ENCODE measurements around the gene SLC37A4.

DNA sequence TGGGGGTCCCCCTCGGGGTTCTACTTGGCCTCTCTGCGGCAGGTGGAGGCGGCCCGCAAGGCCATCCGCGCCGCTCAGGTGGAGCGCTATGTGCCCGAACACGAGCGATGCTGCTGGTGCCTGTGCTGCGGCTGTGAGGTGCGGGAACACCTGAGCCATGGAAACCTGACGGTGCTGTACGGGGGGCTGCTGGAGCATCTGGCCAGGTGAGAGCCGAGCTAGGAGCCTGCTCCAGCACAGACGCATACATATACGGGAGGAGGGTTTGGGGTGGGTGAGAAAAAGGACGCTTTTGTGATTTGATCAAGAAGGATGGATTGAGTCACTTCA, 32.3 kb downstream of the SLC37A4 start:
- TF ChIP-seq, protein P1, sequence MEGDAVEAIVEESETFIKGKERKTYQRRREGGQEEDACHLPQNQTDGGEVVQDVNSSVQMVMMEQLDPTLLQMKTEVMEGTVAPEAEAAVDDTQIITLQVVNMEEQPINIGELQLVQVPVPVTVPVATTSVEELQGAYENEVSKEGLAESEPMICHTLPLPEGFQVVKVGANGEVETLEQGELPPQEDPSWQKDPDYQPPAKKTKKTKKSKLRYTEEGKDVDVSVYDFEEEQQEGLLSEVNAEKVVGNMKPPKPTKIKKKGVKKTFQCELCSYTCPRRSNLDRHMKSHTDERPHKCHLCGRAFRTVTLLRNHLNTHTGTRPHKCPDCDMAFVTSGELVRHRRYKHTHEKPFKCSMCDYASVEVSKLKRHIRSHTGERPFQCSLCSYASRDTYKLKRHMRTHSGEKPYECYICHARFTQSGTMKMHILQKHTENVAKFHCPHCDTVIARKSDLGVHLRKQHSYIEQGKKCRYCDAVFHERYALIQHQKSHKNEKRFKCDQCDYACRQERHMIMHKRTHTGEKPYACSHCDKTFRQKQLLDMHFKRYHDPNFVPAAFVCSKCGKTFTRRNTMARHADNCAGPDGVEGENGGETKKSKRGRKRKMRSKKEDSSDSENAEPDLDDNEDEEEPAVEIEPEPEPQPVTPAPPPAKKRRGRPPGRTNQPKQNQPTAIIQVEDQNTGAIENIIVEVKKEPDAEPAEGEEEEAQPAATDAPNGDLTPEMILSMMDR (IDR thresholded peaks at IDR 0.05) = no peak
- no peak for TF ChIP-seq ZFX (IDR thresholded peaks at IDR 0.05; ENCODE audit: borderline replicate concordance)

Data from 22Rv1 (cell line).